Epithelial cell of proximal tubule (primary cell): ENCODE measurements around the gene ABCA6. TPM values are rescaled to one million over a fixed set of nuclear protein-coding genes. Genes with fewer than 3 reads are reported as not detected.

ENCODE experiments used
- DNase-seq: peaks from one replicate; pipeline ENCODE4 v3.0.0-alpha.2; 2011; ENCODE audit warnings: low read depth
- H3K4me3 ChIP-seq: 2 replicates; pipeline ENCODE4 v1.5.1; 2011; ENCODE audit warnings: low read depth, mild to moderate bottlenecking, low read length
- CTCF ChIP-seq: conservative IDR thresholded peaks from 2 replicates; pipeline ENCODE4 v1.5.1; 2012; ENCODE audit warnings: low read depth, mild to moderate bottlenecking, low read length
- total RNA-seq: library from RNA; depleted of rRNA; stranded (reverse); fragments of >200 nt; gene quantifications from 2 replicates; pipeline ENCODE4 v1.2.3, GENCODE V29; 2015

Gene ABCA6
- 0.06 TPM in 1 of 2 replicates, not detected in the other for total RNA-seq

GRCh38 chr17:69141431-69142174 lies at the start of gene ABCA6:
Gene ABCA6 (minus strand): TSS chr17:69141895. CDS start chr17:69140703, 1,192 bp downstream.
- no peak for TF ChIP-seq CTCF
- DNase-seq, result no peak
- no peak within 1 kb of the TSS for H3K4me3 ChIP-seq

DNA sequence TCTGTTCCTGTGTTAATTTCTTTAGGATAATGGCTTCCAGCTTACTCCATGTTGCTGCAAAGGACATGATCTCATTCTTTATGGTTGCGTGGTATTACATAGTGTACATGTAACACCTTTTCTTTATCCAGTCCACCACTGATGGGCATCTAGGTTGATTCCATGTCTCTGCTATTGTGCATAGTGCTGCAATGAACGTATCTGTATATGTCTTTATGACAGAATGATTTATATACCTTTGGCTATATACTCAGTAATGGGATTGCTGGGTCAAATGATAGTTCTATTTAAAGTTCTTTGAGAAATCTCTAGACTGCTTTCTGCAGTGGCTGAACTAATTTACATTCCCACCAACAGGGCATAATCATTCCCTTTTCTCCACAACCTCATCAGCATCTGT lies 47.1 kb upstream of the ABCA6 start:
- no peak for DNase-seq
- H3K4me3 ChIP-seq, result no peak overlapping the region
- TF ChIP-seq CTCF, result no peak

DNA sequence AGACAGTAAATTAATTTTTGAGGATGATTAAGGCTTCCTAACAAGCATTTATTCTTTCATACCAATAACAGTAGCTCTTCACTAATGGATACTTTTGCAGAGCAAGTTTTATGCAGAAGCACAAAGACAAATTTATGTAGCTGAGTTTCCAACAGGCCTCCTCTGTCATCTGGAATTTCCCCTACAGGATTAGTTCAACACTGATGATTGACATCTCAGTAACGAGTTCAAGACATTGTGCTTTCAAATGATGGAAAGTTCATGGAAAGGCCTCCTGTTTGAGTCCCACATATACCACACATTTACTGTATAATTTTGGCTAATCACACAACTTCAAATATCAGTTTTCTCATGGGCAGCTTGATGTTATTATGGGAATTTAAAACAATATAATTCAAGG lies 46.4 kb upstream of the ABCA6 start:
- no peak overlapping the region for H3K4me3 ChIP-seq
- no peak for DNase-seq
- no peak for TF ChIP-seq CTCF

- TF ChIP-seq CTCF, result no peak
- no peak for DNase-seq
- H3K4me3 ChIP-seq, result no peak overlapping the region
Measured at GRCh38 chr17:69187294-69187693, 45.6 kb upstream of the ABCA6 start.

DNA sequence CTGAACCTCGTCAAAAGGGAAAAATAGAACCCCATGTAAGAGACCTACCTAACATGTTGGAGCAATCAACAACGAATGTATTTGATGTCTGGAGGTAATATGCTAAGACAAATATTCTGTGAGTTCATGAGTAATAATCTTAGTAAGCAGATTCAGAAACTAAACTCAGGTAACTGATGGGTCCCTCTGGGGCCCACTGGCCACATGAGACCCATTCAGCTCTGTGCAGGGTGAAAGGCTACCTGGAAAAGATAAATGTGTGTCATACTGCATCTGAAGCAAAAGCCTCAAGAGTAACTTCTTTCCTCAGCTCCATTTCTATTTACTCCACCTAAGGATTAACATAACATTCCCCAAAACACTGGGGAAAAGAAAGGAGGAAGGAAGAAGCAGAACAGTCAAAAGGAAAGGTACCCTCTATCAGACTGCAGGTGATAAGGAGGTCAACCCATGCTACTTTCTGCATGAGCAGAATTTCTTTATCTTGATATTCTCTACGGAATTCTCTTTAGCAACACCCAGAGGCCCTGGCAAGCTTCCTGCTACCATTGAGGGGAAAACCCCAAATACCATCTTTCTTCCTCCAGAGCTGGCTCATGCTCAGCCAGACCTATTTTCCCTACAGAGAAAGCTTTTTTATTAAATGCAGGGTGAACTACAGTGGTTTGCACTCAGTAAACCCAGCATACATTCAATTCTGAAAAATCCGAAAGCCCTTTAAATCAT lies 37.7 kb upstream of the ABCA6 start:
- TF ChIP-seq CTCF, result no peak
- DNase-seq, result peak; percentile 16
- no peak overlapping the region for H3K4me3 ChIP-seq

GRCh38 chr17:69176457-69176795 lies 34.7 kb upstream of the ABCA6 start:
- TF ChIP-seq CTCF, result no peak
- no peak for DNase-seq
- H3K4me3 ChIP-seq, result no peak overlapping the region
